G401 (cell line): ENCODE data around the gene ATG14. TPM values are rescaled to one million over a fixed set of nuclear protein-coding genes. Genes with fewer than 3 reads are reported as not detected.
"Not testable (repeated sequence)": the region's sequence is repeated elsewhere in the genome, so short reads cannot be mapped to it uniquely, and the experiment has no call there.

Source experiments
- DNase-seq: peaks from one replicate; pipeline ENCODE4 v3.0.0-alpha.2; 2015; ENCODE audit warnings: low spot score
- in situ Hi-C: cut with HindIII; loops from 2 replicates; pipeline ENCODE4 v1.10.0; 2016; ENCODE audit warnings: low sequenced_read_pairs, mixed read lengths
- total RNA-seq: library from RNA; depleted of rRNA; stranded (reverse); fragments of >200 nt; shearing (Covaris generic); gene quantifications from 2 replicates; pipeline ENCODE4 v1.2.3, GENCODE V29; 2014; rRNA removed

ATG14 gene
- total RNA-seq, result 8.7 and 9.1 TPM in 2 replicates

- DNase-seq, result peak; percentile 90
- in situ Hi-C loops, result no loop called here
These were observed at the start of gene ATG14 for GRCh38 chr14:55411426-55412389. TSS of gene ATG14 (minus strand) at chr14:55411830. CDS start at chr14:55411822, 8 bp downstream.

- no peak for DNase-seq
- in situ Hi-C loops, result no loop called here
These were observed 47.3 kb upstream of the ATG14 start for GRCh38 chr14:55458800-55459515.

- no peak for DNase-seq
- in situ Hi-C loops, result no loop called here
These were observed 45.9 kb upstream of the ATG14 start for GRCh38 chr14:55457496-55457895.

- in situ Hi-C loops, DNase-seq: not testable (repeated sequence)
These were observed 44.8 kb upstream of the ATG14 start for GRCh38 chr14:55456411-55456810.

- in situ Hi-C loops, result no loop called here
- DNase-seq, result peak; percentile 62
These were observed 42.8 kb upstream of the ATG14 start for GRCh38 chr14:55454264-55455002.

- DNase-seq, result peak; percentile 35
- in situ Hi-C loops, result no loop called here
These were observed 40.3 kb upstream of the ATG14 start for GRCh38 chr14:55451950-55452349.

- peak; percentile 43 for DNase-seq
- in situ Hi-C loops, result no loop called here
These were observed 39.8 kb upstream of the ATG14 start for GRCh38 chr14:55451398-55451797.

GRCh38 chr14:55450987-55451386 lies 39.4 kb upstream of the ATG14 start:
- DNase-seq, result no peak
- in situ Hi-C loops, result no loop called here

GRCh38 chr14:55450539-55450938 lies 38.9 kb upstream of the ATG14 start:
- in situ Hi-C loops, result no loop called here
- no peak for DNase-seq

GRCh38 chr14:55450124-55450523 lies 38.5 kb upstream of the ATG14 start:
- no peak for DNase-seq
- in situ Hi-C loops, result no loop called here

GRCh38 chr14:55449116-55449515 lies 37.5 kb upstream of the ATG14 start:
- in situ Hi-C loops, result no loop called here
- no peak for DNase-seq

GRCh38 chr14:55448141-55448614 lies 36.5 kb upstream of the ATG14 start:
- no peak for DNase-seq
- in situ Hi-C loops, result no loop called here

GRCh38 chr14:55446833-55447232 lies 35.2 kb upstream of the ATG14 start:
- in situ Hi-C loops, result no loop called here
- no peak for DNase-seq

- in situ Hi-C loops, result no loop called here
- peak; percentile 58 for DNase-seq
These were observed 34.6 kb upstream of the ATG14 start for GRCh38 chr14:55446127-55446736.

GRCh38 chr14:55441286-55441685 lies 29.7 kb upstream of the ATG14 start:
- in situ Hi-C loops, result no loop called here
- DNase-seq, result no peak

- no peak for DNase-seq
- in situ Hi-C loops, result no loop called here
These were observed 28.8 kb upstream of the ATG14 start, which contains the start of gene TBPL2 for GRCh38 chr14:55440385-55440784. TSS of gene TBPL2 (minus strand) at chr14:55440616. CDS start at chr14:55440449, 167 bp downstream.

- in situ Hi-C loops, result no loop called here
- peak; percentile 41 for DNase-seq
These were observed 26.5 kb upstream of the ATG14 start for GRCh38 chr14:55438066-55438683.

- DNase-seq, result no peak
- in situ Hi-C loops, result no loop called here
These were observed 25.3 kb upstream of the ATG14 start for GRCh38 chr14:55436931-55437330.
